Measurements from ENCODE around the gene NECTIN4. TPM values are rescaled to one million over a fixed set of nuclear protein-coding genes. Genes with fewer than 3 reads are reported as not detected.

Gene NECTIN4
- total and polyA plus RNA-seq, 2 of the 8 experiments (the other 6 are each of a cell fraction or from before 2014, with no cell fraction given): 0.19 to 0.71 TPM

DNA sequence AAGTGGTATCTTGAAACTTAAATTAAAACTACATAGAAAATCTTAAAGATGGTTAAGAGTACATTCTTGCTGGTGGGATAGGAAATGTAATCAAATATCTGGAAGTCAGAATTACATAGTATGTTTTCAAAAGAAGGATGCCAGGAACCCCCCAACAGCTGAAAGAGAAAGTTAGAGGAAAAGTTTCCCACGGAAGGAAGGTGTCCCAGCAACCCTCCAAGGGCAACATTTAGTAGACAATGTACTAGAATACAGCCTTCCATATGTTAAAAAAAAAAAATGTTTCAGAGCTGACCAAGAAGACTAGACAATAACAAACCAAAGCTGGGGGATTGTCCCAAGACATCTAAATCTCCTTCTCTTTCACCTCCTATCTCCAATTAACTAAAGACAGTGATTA, 40.9 kb upstream of the NECTIN4 start:
- ChIA-PET POLR2A (ENCODE audit: partially characterized antibody) (interaction anchor here (1.4 to 9.6 kb wide), 2 partner anchors 23 to 85 kb away, joined by 3 to 130 read pairs; partner anchors contain the start of genes UFC1, USF1 and USP21), CTCF (ENCODE audit: partially characterized antibody) (interaction anchor here (1.9 kb wide), 1 partner anchor 33 kb away, joined by 7 read pairs; no protein-coding TSS in a partner anchor)
- Histone ChIP-seq H3K23ac (ENCODE audit: insufficient read length) (no peak overlapping the region), H3K18ac (ENCODE audit: extremely low read depth, low read length) (no peak overlapping the region), H3K27ac (ENCODE audit: low read depth, low read length) (no peak overlapping the region), H3K4me2 (ENCODE audit: insufficient read depth in 1 of 2, low read depth in 2 of 2, low read length in 2 of 2) (peak overlapping the region; percentile 75 to 78; a peak in 2 of 4 replicates), H3K79me2 (ENCODE audit: control insufficient read depth in 1 of 2, insufficient read depth in 2 of 2, low read length in 2 of 2) (peaks cover 0 to 65% of the 10 kb centered on the region in 2 experiments; a peak in 3 of 4 replicates), H4K5ac (ENCODE audit: insufficient read length, low read depth, low read length) (no peak overlapping the region), H2AFZ (ENCODE audit: low read length) (no peak overlapping the region), H3K4me1 (replicated peaks in 1 of 4; ENCODE audit: control insufficient read depth in 3 of 4, insufficient read depth in 4 of 4, low read length in 3 of 4) (no peaks in the 10 kb centered on the region; a peak in 1 of 7 replicates), H3K9ac (replicated peaks in 1 of 4; ENCODE audit: extremely low read depth in 1 of 4, low read depth in 3 of 4, low read length in 3 of 4) (no peak overlapping the region), H4K91ac (replicated peaks; ENCODE audit: insufficient read length, low read length) (no peak overlapping the region), H3K36me3 (ENCODE audit: control insufficient read depth in 2 of 4, insufficient read depth in 4 of 4, low read length in 3 of 4) (peaks cover 0 to 35% (median 11%) of the 10 kb centered on the region in 4 experiments; a peak in 6 of 8 replicates), H2BK12ac (ENCODE audit: low read depth, low read length) (no peak overlapping the region), H2BK120ac (replicated peaks; ENCODE audit: low read depth, low read length) (no peak overlapping the region), H2BK5ac (ENCODE audit: low read depth, low read length) (no peak overlapping the region), H3K56ac (replicated peaks; ENCODE audit: insufficient read length, low read depth, low read length) (no peak overlapping the region), H4K8ac (ENCODE audit: extremely low read depth, insufficient read depth, low read length) (no peak overlapping the region), H3K14ac (ENCODE audit: insufficient read length) (no peak overlapping the region), H2AK5ac (ENCODE audit: low read depth, low read length) (no peak overlapping the region), H3K79me1 (ENCODE audit: low read depth, low read length) (peaks cover 6% of the 10 kb centered on the region), H2BK20ac (ENCODE audit: low read length) (no peak overlapping the region), H3K4ac (replicated peaks; ENCODE audit: insufficient read length, low read depth, low read length) (no peak overlapping the region), H3K27me3 (replicated peaks in 1 of 4; ENCODE audit: control insufficient read depth in 3 of 4, extremely low read depth in 1 of 4, insufficient read depth in 3 of 4, low read length in 3 of 4) (no peaks in the 10 kb centered on the region), H4K20me1 (replicated peaks in 1 of 2; ENCODE audit: control insufficient read depth in 1 of 2, insufficient read depth in 2 of 2, low read length in 2 of 2) (peaks cover 2 to 5% of the 10 kb centered on the region in 2 experiments), H3K9me3 (ENCODE audit: insufficient read depth in 2 of 2, low read depth in 1 of 2, low read length in 1 of 2) (no peaks in the 10 kb centered on the region), H2BK15ac (ENCODE audit: low read length) (no peak overlapping the region), H3K23me2 (ENCODE audit: low read depth, low read length) (peaks cover 9% of the 10 kb centered on the region), H3K4me3 (ENCODE audit: extremely low read depth in 1 of 4, insufficient read depth in 2 of 4, low read depth in 3 of 4, low read length in 4 of 4) (peak overlapping the region in 1 of 4 experiments; percentile 97; a peak in 4 of 8 replicates)
- FAIRE-seq: no peak
- no peak for DNase-seq (ENCODE audit: low read depth in 1 of 2, low spot score in 2 of 2)
- TF ChIP-seq JUN (IDR thresholded peaks at IDR 0.05; ENCODE audit: low read depth, low read length) (no peak), CBX8 (IDR thresholded peaks at IDR 0.05; ENCODE audit: borderline replicate concordance, low read depth, low read length) (no peak), GTF2F1 (IDR thresholded peaks at IDR 0.05; ENCODE audit: borderline replicate concordance, low read depth, low read length) (no peak), RFX5 (IDR thresholded peaks at IDR 0.05; ENCODE audit: borderline replicate concordance, low read depth, low read length) (no peak), SAP30 (IDR thresholded peaks at IDR 0.05; ENCODE audit: insufficient read depth, insufficient replicate concordance, low read length) (no peak), KDM5A (IDR thresholded peaks at IDR 0.05; ENCODE audit: low read length) (no peak), SP4 (IDR thresholded peaks at IDR 0.05; ENCODE audit: low read length) (no peak), SP1 (IDR thresholded peaks at IDR 0.05; ENCODE audit: low read depth, low read length) (no peak), GABPA (IDR thresholded peaks at IDR 0.05; ENCODE audit: borderline replicate concordance, insufficient read depth, low read length) (no peak), KDM1A (IDR thresholded peaks at IDR 0.05; ENCODE audit: borderline replicate concordance, low read length) (no peak)
- TF ChIP-seq, protein P1, sequence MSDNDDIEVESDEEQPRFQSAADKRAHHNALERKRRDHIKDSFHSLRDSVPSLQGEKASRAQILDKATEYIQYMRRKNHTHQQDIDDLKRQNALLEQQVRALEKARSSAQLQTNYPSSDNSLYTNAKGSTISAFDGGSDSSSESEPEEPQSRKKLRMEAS (IDR thresholded peaks at IDR 0.05): no peak
- TF ChIP-seq, protein P2, sequence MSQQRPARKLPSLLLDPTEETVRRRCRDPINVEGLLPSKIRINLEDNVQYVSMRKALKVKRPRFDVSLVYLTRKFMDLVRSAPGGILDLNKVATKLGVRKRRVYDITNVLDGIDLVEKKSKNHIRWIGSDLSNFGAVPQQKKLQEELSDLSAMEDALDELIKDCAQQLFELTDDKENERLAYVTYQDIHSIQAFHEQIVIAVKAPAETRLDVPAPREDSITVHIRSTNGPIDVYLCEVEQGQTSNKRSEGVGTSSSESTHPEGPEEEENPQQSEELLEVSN (IDR thresholded peaks at IDR 0.05): no peak
- 79% methylated on average over 1 of the region's 1 CpG; no CpG with 5 or more reads in 1 of the 2 experiments for WGBS, 2 experiments (ENCODE audit: extremely low coverage in 1 of 2, insufficient coverage in 1 of 2, insufficient read length in 1 of 2, insufficient replicate concordance in 2 of 2, low coverage in 1 of 2, low lambda C conversion rate in 2 of 2, missing lambda C conversion rate in 1 of 2)
